ENCODE data around the gene TRMT1. TPM values are rescaled to one million over a fixed set of nuclear protein-coding genes. Genes with fewer than 3 reads are reported as not detected.
"Not testable (repeated sequence)": the region's sequence is repeated elsewhere in the genome, so short reads cannot be mapped to it uniquely, and the experiment has no call there.

The TRMT1 gene
- total RNA-seq, result 10 to 100 TPM; 25.7 to 30.0 (median 28.7) TPM

DNA sequence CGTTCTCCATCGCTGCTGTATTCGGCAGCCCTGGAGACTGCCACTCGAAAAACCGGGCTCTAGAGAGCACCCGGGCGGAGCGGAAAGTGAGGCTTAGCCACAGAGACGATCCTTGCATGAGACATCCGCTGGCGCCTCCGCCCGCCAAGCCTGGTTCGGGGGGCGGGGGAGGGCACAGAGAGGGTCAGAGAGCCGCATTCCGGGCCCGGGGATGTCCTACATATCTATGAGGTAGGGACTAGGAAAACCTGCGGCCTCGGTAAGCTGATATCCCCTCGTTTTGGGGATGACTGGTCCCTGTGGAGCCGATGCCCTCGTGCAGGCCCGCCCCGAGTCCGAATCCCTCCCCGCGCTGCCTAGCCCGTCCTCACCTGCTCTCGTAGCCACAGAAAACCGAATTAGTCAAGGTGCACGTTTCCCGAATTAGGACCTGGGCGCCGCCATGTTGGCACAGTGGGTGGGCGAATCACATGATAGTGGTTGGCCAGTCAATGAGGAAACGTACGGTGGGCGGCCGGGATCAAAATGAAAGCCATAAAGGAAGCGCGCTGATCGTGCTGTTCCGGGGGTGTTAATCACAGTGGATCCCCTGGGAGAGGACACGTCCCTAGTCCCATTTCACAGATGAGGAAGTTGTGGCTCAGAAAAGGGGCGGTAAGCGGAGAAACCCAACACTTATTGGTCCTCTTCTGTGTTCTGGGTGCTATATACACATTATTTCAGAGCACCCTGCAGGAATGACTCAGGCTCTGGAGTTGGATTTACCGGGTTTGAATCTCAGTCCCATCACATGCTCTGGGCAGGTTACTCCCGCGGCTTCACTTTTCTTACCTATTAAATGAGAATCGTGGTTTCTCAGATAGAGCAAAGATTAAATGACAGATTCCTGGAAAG lies at the start of gene TRMT1:
TRMT1 (minus strand) TSS at position 459 of the 894 bp plus-strand sequence; CDS start at position 118, 341 bp downstream.
- Histone ChIP-seq H3K27me3 (no peaks in the 10 kb centered on the region), H3K4me3 (peak within 1 kb of the TSS; percentile 88 to 98), H3K4me1 (peaks cover 3 to 53% (median 31%) of the 10 kb centered on the region in 3 donors), H3K27ac (peak within 1 kb of the TSS; percentile 30 to 85 (median 78)), H3K36me3 (peaks cover 0 to 41% of the 10 kb centered on the region in 2 donors), H3K9me3 (no peaks in the 10 kb centered on the region)
- peak; percentile 72 for ATAC-seq
- 0% methylated on average over 6 to 8 of the region's 51 CpGs for WGBS, 2 donors (ENCODE audit: low coverage in 1 of 2)
- TF ChIP-seq POLR2A (IDR thresholded peaks at IDR 0.05), result no peak
- TF ChIP-seq, protein P1, sequence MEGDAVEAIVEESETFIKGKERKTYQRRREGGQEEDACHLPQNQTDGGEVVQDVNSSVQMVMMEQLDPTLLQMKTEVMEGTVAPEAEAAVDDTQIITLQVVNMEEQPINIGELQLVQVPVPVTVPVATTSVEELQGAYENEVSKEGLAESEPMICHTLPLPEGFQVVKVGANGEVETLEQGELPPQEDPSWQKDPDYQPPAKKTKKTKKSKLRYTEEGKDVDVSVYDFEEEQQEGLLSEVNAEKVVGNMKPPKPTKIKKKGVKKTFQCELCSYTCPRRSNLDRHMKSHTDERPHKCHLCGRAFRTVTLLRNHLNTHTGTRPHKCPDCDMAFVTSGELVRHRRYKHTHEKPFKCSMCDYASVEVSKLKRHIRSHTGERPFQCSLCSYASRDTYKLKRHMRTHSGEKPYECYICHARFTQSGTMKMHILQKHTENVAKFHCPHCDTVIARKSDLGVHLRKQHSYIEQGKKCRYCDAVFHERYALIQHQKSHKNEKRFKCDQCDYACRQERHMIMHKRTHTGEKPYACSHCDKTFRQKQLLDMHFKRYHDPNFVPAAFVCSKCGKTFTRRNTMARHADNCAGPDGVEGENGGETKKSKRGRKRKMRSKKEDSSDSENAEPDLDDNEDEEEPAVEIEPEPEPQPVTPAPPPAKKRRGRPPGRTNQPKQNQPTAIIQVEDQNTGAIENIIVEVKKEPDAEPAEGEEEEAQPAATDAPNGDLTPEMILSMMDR (IDR thresholded peaks at IDR 0.05), result no peak
- TF ChIP-seq POLR2AphosphoS5 (IDR thresholded peaks at IDR 0.05), result peak; percentile 93
- no peak for TF ChIP-seq EP300 (IDR thresholded peaks at IDR 0.05)

DNA sequence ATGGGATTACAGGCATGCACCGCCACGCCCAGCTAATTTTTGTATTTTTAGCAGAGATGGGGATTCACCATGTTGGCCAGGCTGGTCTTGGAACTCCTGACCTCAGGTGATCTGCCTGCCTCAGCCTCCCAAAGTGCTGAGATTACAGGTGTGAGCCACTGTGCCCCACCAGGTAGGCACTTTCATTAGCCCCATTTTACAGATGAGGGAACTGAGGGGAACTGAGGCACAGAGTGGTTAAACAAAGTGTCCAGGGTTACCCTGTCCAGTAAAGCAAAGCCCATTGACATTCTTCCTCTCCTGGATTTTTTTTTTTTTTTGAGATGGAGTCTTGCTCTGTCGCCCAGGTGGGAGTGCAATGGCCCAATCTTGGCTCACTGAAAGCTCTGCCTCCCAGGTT lies 49.6 kb upstream of the TRMT1 start:
- 100% methylated on average over 1 to 3 of the region's 3 CpGs for WGBS, 2 donors (ENCODE audit: low coverage in 1 of 2)
- not testable (repeated sequence) for H3K36me3 ChIP-seq, ATAC-seq, H3K4me3 ChIP-seq, H3K27me3 ChIP-seq, H3K9me3 ChIP-seq
- H3K27ac ChIP-seq, result peak overlapping the region in 3 of 4 donors; percentile 90 to 93 (median 91)
- peaks cover 0 to 72% (median 38%) of the 10 kb centered on the region in 3 donors for H3K4me1 ChIP-seq

DNA sequence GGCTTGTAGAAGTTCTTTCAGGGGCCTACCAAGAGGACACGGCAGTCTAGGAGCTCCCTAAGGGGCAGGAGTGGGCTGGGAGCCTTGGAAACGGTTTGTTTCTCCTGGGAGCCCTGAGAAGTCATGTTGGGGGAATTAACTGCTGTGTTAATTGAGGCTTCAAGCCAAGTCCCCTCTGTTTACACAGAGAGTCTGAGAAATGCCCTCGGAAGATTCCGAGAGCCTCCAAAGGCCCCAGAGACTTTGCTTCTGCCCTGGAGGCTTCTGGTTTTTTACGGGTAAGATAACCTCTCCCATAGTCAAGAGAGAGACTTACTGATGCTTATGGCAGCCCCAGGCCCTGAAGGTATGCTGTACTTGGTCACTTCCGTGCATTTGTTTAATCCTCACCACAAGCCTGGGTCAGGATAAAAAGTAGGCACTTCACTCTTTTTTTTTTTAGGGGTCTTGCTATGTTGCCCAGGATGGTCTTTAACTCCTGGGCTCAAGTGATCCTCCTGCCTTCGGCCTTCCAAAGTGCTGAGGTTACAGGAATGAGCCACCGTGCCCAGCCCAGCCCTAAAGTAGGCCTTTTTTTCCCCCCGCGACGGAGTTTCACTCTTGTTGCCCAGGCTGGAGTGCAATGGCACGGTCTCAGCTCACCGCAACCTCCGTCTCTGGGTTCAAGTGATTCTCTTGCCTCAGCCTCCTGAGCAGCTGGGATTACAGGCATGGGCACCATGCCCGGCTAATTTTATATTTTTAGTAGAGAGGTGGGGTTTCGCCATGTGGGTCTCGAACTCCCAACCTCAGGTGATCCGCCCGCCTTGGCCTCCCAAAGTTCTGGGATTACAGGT lies 48.8 kb upstream of the TRMT1 start:
- WGBS, 2 donors (ENCODE audit: low coverage in 1 of 2), result 16 to 83% methylated on average over 2 to 9 of the region's 19 CpGs

DNA sequence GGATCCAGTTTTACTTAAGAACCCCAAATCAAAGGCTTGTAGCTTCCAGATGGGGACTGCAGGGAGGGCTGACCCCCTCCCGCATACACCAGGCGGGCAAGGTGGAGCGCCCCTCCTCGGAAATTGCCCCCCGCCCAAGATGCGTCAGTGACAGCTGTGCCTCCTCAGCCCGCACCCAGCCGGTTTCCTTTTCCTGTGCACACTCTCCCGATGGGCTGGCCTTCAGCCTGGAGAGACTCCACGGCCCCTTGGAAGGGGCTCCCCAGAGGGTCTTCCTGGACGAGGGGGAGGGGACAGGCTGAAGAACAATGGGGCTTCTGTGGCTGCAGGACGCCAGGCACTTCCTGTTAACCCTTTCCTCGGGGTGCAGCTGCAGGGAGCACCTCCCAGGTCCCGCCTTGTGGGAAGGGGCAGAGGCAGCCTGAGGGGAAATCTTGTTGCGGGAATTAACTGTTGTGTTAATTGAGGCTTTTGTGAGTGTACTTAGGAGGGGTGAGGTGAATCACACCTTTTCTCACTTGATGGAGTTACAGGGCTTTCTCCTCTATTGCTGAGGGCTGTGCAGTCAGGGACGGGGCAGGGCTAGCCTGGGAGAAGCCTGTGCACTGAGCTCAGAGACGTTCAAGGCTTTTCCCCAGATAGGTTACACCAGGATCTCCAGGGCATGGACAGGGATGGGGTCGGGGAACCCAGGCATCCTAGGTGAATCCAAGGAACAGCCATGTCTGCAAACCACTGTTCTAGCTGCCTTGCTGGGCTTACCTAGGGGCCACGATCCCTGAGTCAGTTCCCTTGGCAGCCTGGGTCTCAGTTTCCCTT lies 48.0 kb upstream of the TRMT1 start:
- no peaks in the 10 kb centered on the region for H3K9me3 ChIP-seq
- no peak for ATAC-seq
- peak overlapping the region in 1 of 2 donors; percentile 52 for H3K4me3 ChIP-seq
- H3K36me3 ChIP-seq, result no peaks in the 10 kb centered on the region
- H3K27me3 ChIP-seq, result no peaks in the 10 kb centered on the region
- TF ChIP-seq POLR2A (IDR thresholded peaks at IDR 0.05), result no peak
- peak; percentile 28 for TF ChIP-seq POLR2AphosphoS5 (IDR thresholded peaks at IDR 0.05)
- WGBS, 2 donors (ENCODE audit: low coverage in 1 of 2), result 80% methylated on average over 1 of the region's 19 CpGs; no CpG with 5 or more reads in 1 of the 2 donors
- H3K27ac ChIP-seq, result peak overlapping the region; percentile 74 to 94 (median 93)
- H3K4me1 ChIP-seq, result peaks cover 0 to 72% (median 38%) of the 10 kb centered on the region in 3 donors

More for the DNA sequence above, 48.8 kb upstream of the TRMT1 start:
- no peaks in the 10 kb centered on the region for H3K9me3 ChIP-seq
- TF ChIP-seq POLR2AphosphoS5 (IDR thresholded peaks at IDR 0.05) (no peak), POLR2A (IDR thresholded peaks at IDR 0.05) (no peak), EP300 (IDR thresholded peaks at IDR 0.05) (no peak)
- TF ChIP-seq, protein P1 (IDR thresholded peaks at IDR 0.05), result no peak
- H3K36me3 ChIP-seq, result no peaks in the 10 kb centered on the region
- peak overlapping the region; percentile 74 to 94 (median 93) for H3K27ac ChIP-seq
- H3K4me1 ChIP-seq, result peaks cover 0 to 72% (median 38%) of the 10 kb centered on the region in 3 donors
- H3K4me3 ChIP-seq, result no peak overlapping the region
- no peak for ATAC-seq
- no peaks in the 10 kb centered on the region for H3K27me3 ChIP-seq

DNA sequence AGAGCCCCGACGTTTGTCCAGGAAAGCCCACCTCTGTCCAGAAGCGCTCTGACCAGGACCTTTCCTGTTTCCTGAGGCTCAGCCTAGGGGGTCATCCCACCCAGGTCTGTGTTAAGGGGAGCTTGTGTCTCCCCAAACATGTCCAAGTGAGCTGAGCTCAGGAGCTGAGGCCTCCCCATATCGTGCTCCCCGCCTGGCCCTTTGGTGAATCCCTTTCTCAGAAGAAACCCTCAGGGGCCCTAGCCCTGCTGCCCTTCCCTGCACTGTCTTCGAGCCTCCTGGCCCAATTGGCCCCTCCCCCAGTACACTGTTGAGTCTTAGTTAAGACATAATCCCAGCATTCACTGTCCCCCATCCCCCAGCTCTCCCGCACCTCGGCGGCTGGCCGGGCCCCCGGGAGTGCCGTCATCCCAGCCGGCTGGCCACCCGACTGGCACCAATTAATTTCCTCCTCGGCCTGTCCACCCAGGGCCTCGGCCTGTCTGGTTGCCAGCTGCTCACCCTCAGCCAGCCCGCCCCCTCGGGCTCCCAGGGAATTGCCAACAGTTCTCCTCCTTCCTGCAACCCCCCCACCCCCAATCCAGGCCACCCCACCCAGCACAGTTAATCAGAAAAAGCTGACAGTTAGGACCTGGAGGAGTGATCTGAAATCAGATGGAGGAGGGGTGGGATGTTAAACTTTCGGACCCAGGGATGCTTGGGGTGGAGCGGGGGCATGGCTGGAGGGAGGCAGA lies 47.2 kb upstream of the TRMT1 start:
- 2% methylated on average over 9 of the region's 20 CpGs; no CpG with 5 or more reads in 1 of the 2 donors for WGBS, 2 donors (ENCODE audit: low coverage in 1 of 2)
- Histone ChIP-seq H3K27me3 (no peaks in the 10 kb centered on the region), H3K4me3 (peak overlapping the region in 1 of 2 donors; percentile 52), H3K36me3 (no peaks in the 10 kb centered on the region), H3K27ac (peak overlapping the region; percentile 74 to 94 (median 93)), H3K9me3 (no peaks in the 10 kb centered on the region), H3K4me1 (peaks cover 0 to 70% (median 38%) of the 10 kb centered on the region in 3 donors)
- TF ChIP-seq, protein P1 (IDR thresholded peaks at IDR 0.05), result no peak
- TF ChIP-seq EP300 (IDR thresholded peaks at IDR 0.05), result no peak
- peak in 1 of 2 donors; percentile 30 for TF ChIP-seq POLR2A (IDR thresholded peaks at IDR 0.05)
- TF ChIP-seq POLR2AphosphoS5 (IDR thresholded peaks at IDR 0.05), result peak; percentile 69
- ATAC-seq, result peak; percentile 56

All from gastroesophageal sphincter (tissue), 4 donors.